HEK293 (cell line): ENCODE measurements around the gene ACP4.
A peak's percentile ranks its signal among the peaks of the same experiment; 100 is the strongest.

Experiments used
- CTCF ChIA-PET: fragments of 350-600 bp; formaldehyde crosslinking; extraction: SDS; loops from one replicate; lab custom pipeline; 2021; ENCODE audit warnings: antibody characterized with exemption; lab: Yijun Ruan, JAX
- POLR2A ChIA-PET: fragments of 300-600 bp; formaldehyde crosslinking; extraction: SDS; loops from one replicate; lab custom pipeline; 2020; ENCODE audit warnings: antibody characterized with exemption, inconsistent platforms; lab: Yijun Ruan, JAX
- H3K27ac ChIP-seq: fragments of 200-500 bp; sonication (Bioruptor generic); 2 replicates; pipeline ENCODE4 v1.5.1; 2014; ENCODE audit warnings: low read depth, low read length, control low read depth, inconsistent platforms; ENCODE audit errors: extremely low read depth
- H3K36me3 ChIP-seq, 2 experiments: fragments of 200-500 bp in 1 of 2; sonication (Bioruptor generic) in 1 of 2; 1 replicate in 1 of 2; 2 replicates in 1 of 2; pipeline ENCODE4 v1.5.1; 2014 to 2017; ENCODE audit warnings: inconsistent platforms in 2 of 2, low read length in 2 of 2; ENCODE audit not compliant: control insufficient read depth in 2 of 2, insufficient read depth in 1 of 2
- H3K4me1 ChIP-seq: fragments of 200-500 bp; sonication (Bioruptor generic); 2 replicates; pipeline ENCODE4 v1.5.1; 2014; ENCODE audit warnings: mild to moderate bottlenecking, low read length, inconsistent platforms; ENCODE audit not compliant: control insufficient read depth, insufficient read depth
- H3K4me3 ChIP-seq: 2 replicates; pipeline ENCODE4 v1.5.1; 2011; ENCODE audit warnings: low read depth, mild to moderate bottlenecking, control low read depth, low read length, moderate library complexity
- H3K9me3 ChIP-seq: fragments of 200-500 bp; sonication (Bioruptor generic); 2 replicates; pipeline ENCODE4 v1.5.1; 2014; ENCODE audit warnings: low read depth, low read length, inconsistent platforms; ENCODE audit not compliant: control insufficient read depth, insufficient read depth
- SP3 ChIP-seq: fragments of 450-650 bp; formaldehyde crosslinking; IDR thresholded peaks from 2 replicates; pipeline ENCODE4 v1.5.1; 2016; ENCODE audit warnings: missing biosample characterization, missing genetic modification characterization
- TRIM28 ChIP-seq: IDR thresholded peaks from 2 replicates; pipeline ENCODE4 v1.6.1; 2011; ENCODE audit warnings: low read length, control low read depth, borderline replicate concordance
- WT1 ChIP-seq: fragments of 450-650 bp; formaldehyde crosslinking; IDR thresholded peaks from 2 replicates; pipeline ENCODE4 v1.5.1; 2016; ENCODE audit warnings: missing biosample characterization, missing genetic modification characterization
- YY1 ChIP-seq: fragments of 450-650 bp; formaldehyde crosslinking; IDR thresholded peaks from 2 replicates; pipeline ENCODE4 v1.5.1; 2018; ENCODE audit warnings: missing biosample characterization, missing genetic modification characterization
- ZBTB1 ChIP-seq: fragments of 450-650 bp; formaldehyde crosslinking; IDR thresholded peaks from 2 replicates; pipeline ENCODE4 v1.5.1; 2016; ENCODE audit warnings: missing biosample characterization, missing genetic modification characterization
- ZBTB8A ChIP-seq: fragments of 450-650 bp; formaldehyde crosslinking; IDR thresholded peaks from 2 replicates; pipeline ENCODE4 v1.5.1; 2016; ENCODE audit warnings: missing biosample characterization, missing genetic modification characterization
- ZFP69B ChIP-seq: fragments of 450-650 bp; formaldehyde crosslinking; IDR thresholded peaks from 2 replicates; pipeline ENCODE4 v1.5.1; 2016; ENCODE audit warnings: missing biosample characterization, missing genetic modification characterization
- ZNF133 ChIP-seq: fragments of 450-650 bp; formaldehyde crosslinking; IDR thresholded peaks from 2 replicates; pipeline ENCODE4 v1.5.1; 2016; ENCODE audit warnings: missing biosample characterization, missing genetic modification characterization
- ZNF138 ChIP-seq: fragments of 450-650 bp; formaldehyde crosslinking; IDR thresholded peaks from 2 replicates; pipeline ENCODE4 v1.5.1; 2016; ENCODE audit warnings: missing biosample characterization, missing genetic modification characterization, borderline replicate concordance
- ZNF175 ChIP-seq: fragments of 450-650 bp; formaldehyde crosslinking; IDR thresholded peaks from 2 replicates; pipeline ENCODE4 v1.5.1; 2016; ENCODE audit warnings: missing biosample characterization, missing genetic modification characterization
- ZNF292 ChIP-seq: fragments of 450-650 bp; formaldehyde crosslinking; IDR thresholded peaks from 2 replicates; pipeline ENCODE4 v1.5.1; 2016; ENCODE audit warnings: low read depth, missing biosample characterization, missing genetic modification characterization, borderline replicate concordance
- ZNF394 ChIP-seq: fragments of 450-650 bp; formaldehyde crosslinking; IDR thresholded peaks from 2 replicates; pipeline ENCODE4 v1.5.1; 2016; ENCODE audit warnings: missing biosample characterization, missing genetic modification characterization, mild to moderate bottlenecking, moderate library complexity, borderline replicate concordance
- ZNF426 ChIP-seq: fragments of 450-650 bp; formaldehyde crosslinking; IDR thresholded peaks from 2 replicates; pipeline ENCODE4 v1.5.1; 2017; ENCODE audit warnings: missing biosample characterization, missing genetic modification characterization, mild to moderate bottlenecking, inconsistent platforms, moderate library complexity
- ZNF529 ChIP-seq: fragments of 450-650 bp; formaldehyde crosslinking; IDR thresholded peaks from 2 replicates; pipeline ENCODE4 v1.5.1; 2017; ENCODE audit warnings: missing genetic modification characterization, missing biosample characterization; ENCODE audit not compliant: insufficient replicate concordance
- ZNF560 ChIP-seq: fragments of 450-650 bp; formaldehyde crosslinking; IDR thresholded peaks from 2 replicates; pipeline ENCODE4 v1.5.1; 2017; ENCODE audit warnings: missing biosample characterization, missing genetic modification characterization, borderline replicate concordance
- ZNF561 ChIP-seq: fragments of 450-650 bp; IDR thresholded peaks from 2 replicates; pipeline ENCODE4 v1.5.1; 2018; ENCODE audit warnings: missing biosample characterization, missing genetic modification characterization, borderline replicate concordance
- ZNF585B ChIP-seq: fragments of 450-650 bp; formaldehyde crosslinking; IDR thresholded peaks from 2 replicates; pipeline ENCODE4 v1.5.1; 2016; ENCODE audit warnings: missing biosample characterization, missing genetic modification characterization
- ZNF600 ChIP-seq: fragments of 450-650 bp; formaldehyde crosslinking; IDR thresholded peaks from 2 replicates; pipeline ENCODE4 v1.5.1; 2016; ENCODE audit warnings: missing biosample characterization, missing genetic modification characterization
- ZNF664 ChIP-seq: fragments of 450-650 bp; formaldehyde crosslinking; IDR thresholded peaks from 2 replicates; pipeline ENCODE4 v1.5.1; 2016; ENCODE audit warnings: missing biosample characterization, missing genetic modification characterization
- ZNF701 ChIP-seq: fragments of 450-650 bp; formaldehyde crosslinking; IDR thresholded peaks from 2 replicates; pipeline ENCODE4 v1.5.1; 2016; ENCODE audit warnings: missing biosample characterization, missing genetic modification characterization
- ZNF777 ChIP-seq: fragments of 450-650 bp; formaldehyde crosslinking; IDR thresholded peaks from 2 replicates; pipeline ENCODE4 v1.5.1; 2017; ENCODE audit warnings: missing biosample characterization, missing genetic modification characterization, borderline replicate concordance
- ZNF791 ChIP-seq: fragments of 450-650 bp; formaldehyde crosslinking; IDR thresholded peaks from 2 replicates; pipeline ENCODE4 v1.5.1; 2016; ENCODE audit warnings: missing biosample characterization, missing genetic modification characterization
- ZNF837 ChIP-seq: fragments of 450-650 bp; formaldehyde crosslinking; IDR thresholded peaks from 2 replicates; pipeline ENCODE4 v1.5.1; 2016; ENCODE audit warnings: missing biosample characterization, missing genetic modification characterization
- ZNF843 ChIP-seq: fragments of 450-650 bp; formaldehyde crosslinking; IDR thresholded peaks from 2 replicates; pipeline ENCODE4 v1.5.1; 2016; ENCODE audit warnings: missing biosample characterization, missing genetic modification characterization
- ZSCAN30 ChIP-seq: fragments of 450-650 bp; IDR thresholded peaks from 2 replicates; pipeline ENCODE4 v1.5.1; 2018; ENCODE audit warnings: missing biosample characterization, mild to moderate bottlenecking, missing genetic modification characterization, moderate library complexity
- TF ChIP-seq, protein P1 (sequence below): fragments of 450-650 bp; formaldehyde crosslinking; IDR thresholded peaks from 2 replicates; pipeline ENCODE4 v1.5.1; 2016; ENCODE audit warnings: missing biosample characterization, missing genetic modification characterization, low read depth
- TF ChIP-seq, protein P2 (sequence below): fragments of 450-650 bp; formaldehyde crosslinking; IDR thresholded peaks from 2 replicates; pipeline ENCODE4 v1.5.1; 2016; ENCODE audit warnings: missing biosample characterization, missing genetic modification characterization
- TF ChIP-seq, protein P3 (sequence below): fragments of 450-650 bp; formaldehyde crosslinking; IDR thresholded peaks from 2 replicates; pipeline ENCODE4 v1.5.1; 2016; ENCODE audit warnings: missing biosample characterization, missing genetic modification characterization
- TF ChIP-seq, protein P4 (sequence below): fragments of 450-650 bp; formaldehyde crosslinking; IDR thresholded peaks from 2 replicates; pipeline ENCODE4 v1.5.1; 2017; ENCODE audit warnings: missing biosample characterization, missing genetic modification characterization
- TF ChIP-seq, protein P5 (sequence below): fragments of 450-650 bp; formaldehyde crosslinking; IDR thresholded peaks from 2 replicates; pipeline ENCODE4 v1.5.1; 2016; ENCODE audit warnings: missing biosample characterization, missing genetic modification characterization, borderline replicate concordance

ACP4 gene

DNA sequence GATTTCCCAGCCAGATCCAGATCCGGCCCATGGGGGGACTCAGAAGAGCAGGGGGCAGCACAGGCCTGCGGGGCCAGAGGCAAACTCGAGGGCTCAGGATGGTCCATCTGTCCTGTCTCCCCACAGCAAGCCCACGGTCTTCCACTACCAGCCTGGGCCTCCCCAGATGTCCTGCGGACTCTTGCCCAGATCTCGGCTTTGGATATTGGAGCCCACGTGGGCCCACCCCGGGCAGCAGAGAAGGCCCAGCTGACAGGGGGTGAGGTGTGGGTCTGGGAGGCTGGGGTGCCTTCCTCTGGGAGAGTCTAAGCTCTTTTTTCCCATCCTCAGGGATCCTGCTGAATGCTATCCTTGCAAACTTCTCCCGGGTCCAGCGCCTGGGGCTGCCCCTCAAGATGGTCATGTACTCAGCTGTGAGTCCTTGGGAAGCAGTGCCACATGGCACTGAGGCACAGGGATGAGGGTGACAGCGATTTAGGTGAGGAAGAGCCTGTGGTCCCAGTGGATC is 3.4 kb downstream of the ACP4 start:
- H3K4me1 ChIP-seq = peaks cover 4% of the 10 kb centered on the region; the same call in 1 of the 2 replicates
- peaks cover 6 to 35% of the 10 kb centered on the region in 2 experiments; a peak in 2 of 3 replicates for H3K36me3 ChIP-seq
- H3K4me3 ChIP-seq = no peak overlapping the region
- H3K27ac ChIP-seq = no peak overlapping the region
- POLR2A ChIA-PET = interaction anchor here (1.1 to 7.9 kb wide), 6 partner anchors 9 to 223 kb away, joined by 3 to 85 read pairs (median 6); no protein-coding TSS in a partner anchor
- H3K9me3 ChIP-seq = no peaks in the 10 kb centered on the region
- CTCF ChIA-PET = interaction anchor here (0.7 to 9.4 kb wide), 4 partner anchors 37 to 131 kb away, joined by 4 to 79 read pairs (median 5); no protein-coding TSS in a partner anchor
- TF ChIP-seq ZNF791 = no peak
- TF ChIP-seq, protein P1, sequence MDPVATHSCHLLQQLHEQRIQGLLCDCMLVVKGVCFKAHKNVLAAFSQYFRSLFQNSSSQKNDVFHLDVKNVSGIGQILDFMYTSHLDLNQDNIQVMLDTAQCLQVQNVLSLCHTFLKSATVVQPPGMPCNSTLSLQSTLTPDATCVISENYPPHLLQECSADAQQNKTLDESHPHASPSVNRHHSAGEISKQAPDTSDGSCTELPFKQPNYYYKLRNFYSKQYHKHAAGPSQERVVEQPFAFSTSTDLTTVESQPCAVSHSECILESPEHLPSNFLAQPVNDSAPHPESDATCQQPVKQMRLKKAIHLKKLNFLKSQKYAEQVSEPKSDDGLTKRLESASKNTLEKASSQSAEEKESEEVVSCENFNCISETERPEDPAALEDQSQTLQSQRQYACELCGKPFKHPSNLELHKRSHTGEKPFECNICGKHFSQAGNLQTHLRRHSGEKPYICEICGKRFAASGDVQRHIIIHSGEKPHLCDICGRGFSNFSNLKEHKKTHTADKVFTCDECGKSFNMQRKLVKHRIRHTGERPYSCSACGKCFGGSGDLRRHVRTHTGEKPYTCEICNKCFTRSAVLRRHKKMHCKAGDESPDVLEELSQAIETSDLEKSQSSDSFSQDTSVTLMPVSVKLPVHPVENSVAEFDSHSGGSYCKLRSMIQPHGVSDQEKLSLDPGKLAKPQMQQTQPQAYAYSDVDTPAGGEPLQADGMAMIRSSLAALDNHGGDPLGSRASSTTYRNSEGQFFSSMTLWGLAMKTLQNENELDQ = no peak
- peak; percentile 86 for TF ChIP-seq ZFP69B (tag by site-specific recombination)
- no peak for TF ChIP-seq ZBTB8A
- TF ChIP-seq, protein P2, sequence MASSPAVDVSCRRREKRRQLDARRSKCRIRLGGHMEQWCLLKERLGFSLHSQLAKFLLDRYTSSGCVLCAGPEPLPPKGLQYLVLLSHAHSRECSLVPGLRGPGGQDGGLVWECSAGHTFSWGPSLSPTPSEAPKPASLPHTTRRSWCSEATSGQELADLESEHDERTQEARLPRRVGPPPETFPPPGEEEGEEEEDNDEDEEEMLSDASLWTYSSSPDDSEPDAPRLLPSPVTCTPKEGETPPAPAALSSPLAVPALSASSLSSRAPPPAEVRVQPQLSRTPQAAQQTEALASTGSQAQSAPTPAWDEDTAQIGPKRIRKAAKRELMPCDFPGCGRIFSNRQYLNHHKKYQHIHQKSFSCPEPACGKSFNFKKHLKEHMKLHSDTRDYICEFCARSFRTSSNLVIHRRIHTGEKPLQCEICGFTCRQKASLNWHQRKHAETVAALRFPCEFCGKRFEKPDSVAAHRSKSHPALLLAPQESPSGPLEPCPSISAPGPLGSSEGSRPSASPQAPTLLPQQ = peak; percentile 90
- no peak for TF ChIP-seq ZNF426
- TF ChIP-seq, protein P3, sequence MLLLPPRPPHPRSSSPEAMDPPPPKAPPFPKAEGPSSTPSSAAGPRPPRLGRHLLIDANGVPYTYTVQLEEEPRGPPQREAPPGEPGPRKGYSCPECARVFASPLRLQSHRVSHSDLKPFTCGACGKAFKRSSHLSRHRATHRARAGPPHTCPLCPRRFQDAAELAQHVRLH = no peak
- TF ChIP-seq ZNF394 = no peak
- TF ChIP-seq, protein P4, sequence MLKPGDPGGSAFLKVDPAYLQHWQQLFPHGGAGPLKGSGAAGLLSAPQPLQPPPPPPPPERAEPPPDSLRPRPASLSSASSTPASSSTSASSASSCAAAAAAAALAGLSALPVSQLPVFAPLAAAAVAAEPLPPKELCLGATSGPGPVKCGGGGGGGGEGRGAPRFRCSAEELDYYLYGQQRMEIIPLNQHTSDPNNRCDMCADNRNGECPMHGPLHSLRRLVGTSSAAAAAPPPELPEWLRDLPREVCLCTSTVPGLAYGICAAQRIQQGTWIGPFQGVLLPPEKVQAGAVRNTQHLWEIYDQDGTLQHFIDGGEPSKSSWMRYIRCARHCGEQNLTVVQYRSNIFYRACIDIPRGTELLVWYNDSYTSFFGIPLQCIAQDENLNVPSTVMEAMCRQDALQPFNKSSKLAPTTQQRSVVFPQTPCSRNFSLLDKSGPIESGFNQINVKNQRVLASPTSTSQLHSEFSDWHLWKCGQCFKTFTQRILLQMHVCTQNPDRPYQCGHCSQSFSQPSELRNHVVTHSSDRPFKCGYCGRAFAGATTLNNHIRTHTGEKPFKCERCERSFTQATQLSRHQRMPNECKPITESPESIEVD (tag by site-specific recombination) = no peak
- TF ChIP-seq ZNF843 (tag by site-specific recombination) = no peak
- TF ChIP-seq ZNF664 (tag by site-specific recombination) = no peak
- no peak for TF ChIP-seq WT1 (tag by site-specific recombination)
- no peak for TF ChIP-seq ZNF777 (tag by site-specific recombination)
- TF ChIP-seq ZNF292 (tag by site-specific recombination) = no peak
- TF ChIP-seq ZNF133 = no peak
- no peak for TF ChIP-seq TRIM28
- TF ChIP-seq ZNF585B = no peak
- TF ChIP-seq ZNF561 (tag by site-specific recombination) = no peak
- TF ChIP-seq YY1 (tag by site-specific recombination) = no peak
- 0 out of 2 replicates have a peak, but pooled peaks have one; percentile 12 for TF ChIP-seq ZNF175 (tag by site-specific recombination)
- TF ChIP-seq ZNF138 (tag by site-specific recombination) = no peak
- TF ChIP-seq ZNF600 (tag by site-specific recombination) = peak; percentile 52; the same call in 1 of the 2 replicates
- TF ChIP-seq ZNF837 = peak; percentile 32; the same call in 1 of the 2 replicates
- no peak for TF ChIP-seq ZNF560 (tag by site-specific recombination)
- no peak for TF ChIP-seq ZBTB1 (tag by site-specific recombination)
- TF ChIP-seq ZSCAN30 (tag by site-specific recombination) = no peak
- TF ChIP-seq ZNF701 (tag by site-specific recombination) = no peak
- TF ChIP-seq ZNF529 (tag by site-specific recombination) = no peak
- TF ChIP-seq, protein P5, sequence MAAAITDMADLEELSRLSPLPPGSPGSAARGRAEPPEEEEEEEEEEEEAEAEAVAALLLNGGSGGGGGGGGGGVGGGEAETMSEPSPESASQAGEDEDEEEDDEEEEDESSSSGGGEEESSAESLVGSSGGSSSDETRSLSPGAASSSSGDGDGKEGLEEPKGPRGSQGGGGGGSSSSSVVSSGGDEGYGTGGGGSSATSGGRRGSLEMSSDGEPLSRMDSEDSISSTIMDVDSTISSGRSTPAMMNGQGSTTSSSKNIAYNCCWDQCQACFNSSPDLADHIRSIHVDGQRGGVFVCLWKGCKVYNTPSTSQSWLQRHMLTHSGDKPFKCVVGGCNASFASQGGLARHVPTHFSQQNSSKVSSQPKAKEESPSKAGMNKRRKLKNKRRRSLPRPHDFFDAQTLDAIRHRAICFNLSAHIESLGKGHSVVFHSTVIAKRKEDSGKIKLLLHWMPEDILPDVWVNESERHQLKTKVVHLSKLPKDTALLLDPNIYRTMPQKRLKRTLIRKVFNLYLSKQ = no peak
- no peak for TF ChIP-seq SP3 (tag by site-specific recombination)
